GM12878 (cell line): ENCODE results near the gene TPPP. TPM values are rescaled to one million over a fixed set of nuclear protein-coding genes. Genes with fewer than 3 reads are reported as not detected.

Source experiments
- ATAC-seq: fragments of 200-7000 bp; cut with Tn5 transposase; 3 replicates; pipeline ENCODE4 v1.9.1; 2020; ENCODE audit warnings: mild to moderate bottlenecking, moderate library complexity
- BruUV-seq: library from RNA; stranded (reverse); fragments of 400-500 nt; replicated peaks from 2 replicates; lab custom pipeline; 2021; lab: Mats Ljungman, UMichigan
- CTCF ChIA-PET: fragments of 300-600 bp; sonication (Branson Sonifier 250); formaldehyde crosslinking; extraction: SDS; loops from one replicate; lab custom pipeline; 2021; ENCODE audit warnings: inconsistent platforms; lab: Yijun Ruan, JAX
- POLR2A ChIA-PET: fragments of 350-600 bp; formaldehyde crosslinking; extraction: SDS; loops from one replicate; lab custom pipeline; 2021; ENCODE audit warnings: inconsistent platforms; lab: Charles Lee
- RAD21 ChIA-PET: fragments of 300-600 bp; sonication (Branson Sonifier 250); formaldehyde crosslinking; loops from one replicate; lab custom pipeline; 2023; ENCODE audit warnings: antibody characterized with exemption; ENCODE audit not compliant: unreplicated experiment; lab: Charles Lee
- SMC1A ChIA-PET: fragments of 300-600 bp; sonication (Branson Sonifier 250); formaldehyde crosslinking; loops from one replicate; lab custom pipeline; 2023; ENCODE audit not compliant: unreplicated experiment, uncharacterized antibody; lab: Charles Lee
- DNase-seq: peaks from one replicate; pipeline ENCODE4 v3.0.0-alpha.2; 2011; ENCODE audit warnings: low read depth, low spot score
- FAIRE-seq: peaks from 3 replicates; lab custom pipeline; 2011; peaks lifted over from hg19 to GRCh38; lab: Jason Lieb, UNC
- H2AFZ ChIP-seq: 2 replicates; pipeline ENCODE4 v1.6.0; 2011; ENCODE audit warnings: low read depth, low read length, control low read depth; ENCODE audit not compliant: control insufficient read depth
- H3K27ac ChIP-seq: 2 replicates; pipeline ENCODE4 v1.5.1; 2011; ENCODE audit warnings: control low read depth; ENCODE audit not compliant: control insufficient read depth, insufficient read depth
- H3K27me3 ChIP-seq, 2 experiments: replicated peaks in 1 of 2; 2 replicates each; pipeline versions ENCODE4 v1.6.0 to v1.6.1; 2011; ENCODE audit warnings: low read length in 1 of 2; ENCODE audit not compliant: control insufficient read depth in 2 of 2, insufficient read depth in 2 of 2
- H3K36me3 ChIP-seq, 2 experiments: 2 replicates each; pipeline ENCODE4 v1.5.1; 2011; ENCODE audit warnings: low read length in 1 of 2; ENCODE audit not compliant: control insufficient read depth in 2 of 2, insufficient read depth in 2 of 2
- H3K4me1 ChIP-seq: 2 replicates; pipeline ENCODE4 v1.6.1; 2011; ENCODE audit warnings: mild to moderate bottlenecking, low read length, moderate library complexity, mixed read lengths; ENCODE audit not compliant: control insufficient read depth, insufficient read depth
- H3K4me2 ChIP-seq: 2 replicates; pipeline ENCODE4 v1.6.0; 2011; ENCODE audit warnings: control low read depth; ENCODE audit not compliant: control insufficient read depth, insufficient read depth
- H3K4me3 ChIP-seq: fragments of 200-600 bp; sonication (generic); 2 replicates; pipeline ENCODE4 v1.5.1; 2016
- H3K79me2 ChIP-seq: 2 replicates; pipeline ENCODE4 v1.6.0; 2011; ENCODE audit warnings: low read length; ENCODE audit not compliant: control insufficient read depth, insufficient read depth
- H3K9ac ChIP-seq: 2 replicates; pipeline ENCODE4 v1.8.0; 2011; ENCODE audit warnings: low read length, control low read depth, mixed read lengths; ENCODE audit not compliant: control insufficient read depth, insufficient read depth
- H3K9me3 ChIP-seq: replicated peaks from 3 replicates; pipeline ENCODE4 v1.5.1; 2011; ENCODE audit warnings: mild to moderate bottlenecking, low read length; ENCODE audit not compliant: control insufficient read depth, insufficient read depth
- H4K20me1 ChIP-seq: 2 replicates; pipeline ENCODE4 v1.6.0; 2011; ENCODE audit not compliant: control insufficient read depth, insufficient read depth
- ATF3 ChIP-seq: IDR thresholded peaks from 2 replicates; pipeline ENCODE4 v1.6.1; 2011; ENCODE audit warnings: low read depth, mild to moderate bottlenecking, low read length, moderate library complexity, borderline replicate concordance; ENCODE audit errors: extremely low read depth
- BHLHE40 ChIP-seq, 2 experiments: fragments of 450-650 bp in 1 of 2; IDR thresholded peaks; 2 replicates each; pipeline ENCODE4 v1.6.1; 2011 to 2017; ENCODE audit warnings: low read depth in 2 of 2, borderline replicate concordance in 1 of 2, improper control_type of control experiment in 1 of 2, low read length in 1 of 2, mild to moderate bottlenecking in 1 of 2
- EP300 ChIP-seq, 2 experiments: fragments of 150-350 bp in 1 of 2; IDR thresholded peaks; 2 replicates each; pipeline ENCODE4 v1.6.1; 2011 to 2012; ENCODE audit warnings: low read depth in 2 of 2, low read length in 2 of 2, borderline replicate concordance in 1 of 2, improper control_type of control experiment in 1 of 2, inconsistent platforms in 1 of 2; ENCODE audit not compliant: control insufficient read depth in 1 of 2
- IKZF1 ChIP-seq: fragments of 450-650 bp; conservative IDR thresholded peaks from 2 replicates; pipeline ENCODE4 v1.6.1; 2017; ENCODE audit warnings: antibody characterized with exemption, mild to moderate bottlenecking
- LARP7 ChIP-seq: fragments of 450-650 bp; IDR thresholded peaks from 2 replicates; pipeline ENCODE4 v1.6.1; 2017; ENCODE audit warnings: mild to moderate bottlenecking
- MEF2B ChIP-seq: fragments of 450-650 bp; IDR thresholded peaks from 2 replicates; pipeline ENCODE4 v1.6.1; 2018; ENCODE audit warnings: mild to moderate bottlenecking, moderate library complexity; ENCODE audit not compliant: partially characterized antibody, poor library complexity, severe bottlenecking
- POLR2A ChIP-seq: IDR thresholded peaks from 2 replicates; pipeline ENCODE4 v1.6.1; 2011; ENCODE audit warnings: low read depth, mild to moderate bottlenecking, low read length
- SIX5 ChIP-seq: IDR thresholded peaks from 2 replicates; pipeline ENCODE4 v1.6.1; 2011; ENCODE audit warnings: mild to moderate bottlenecking, low read depth, low read length, moderate library complexity; ENCODE audit not compliant: severe bottlenecking
- SMAD5 ChIP-seq: IDR thresholded peaks from 2 replicates; pipeline ENCODE4 v1.6.1; 2016; ENCODE audit warnings: antibody characterized with exemption, low read depth
- SMARCA5 ChIP-seq: fragments of 450-650 bp; IDR thresholded peaks from 2 replicates; pipeline ENCODE4 v1.6.1; 2017; ENCODE audit warnings: mild to moderate bottlenecking
- TAF1 ChIP-seq: IDR thresholded peaks from 2 replicates; pipeline ENCODE4 v1.6.1; 2011; ENCODE audit warnings: mild to moderate bottlenecking, low read depth, low read length, borderline replicate concordance
- TCF12 ChIP-seq: IDR thresholded peaks from 2 replicates; pipeline ENCODE4 v1.6.1; 2011; ENCODE audit warnings: low read depth, mild to moderate bottlenecking, low read length
- TCF3 ChIP-seq: IDR thresholded peaks from 2 replicates; pipeline ENCODE4 v1.6.1; 2012; ENCODE audit warnings: low read depth, mild to moderate bottlenecking, low read length, borderline replicate concordance; ENCODE audit not compliant: insufficient read depth
- ZNF384 ChIP-seq: IDR thresholded peaks from 2 replicates; pipeline ENCODE4 v1.6.1; 2012; ENCODE audit warnings: low read depth, mild to moderate bottlenecking, low read length, improper control_type of control experiment, borderline replicate concordance
- WGBS: methylation state at CpG from one replicate; pipeline ENCODE4 v1.1.6; 2016; ENCODE audit warnings: low lambda C conversion rate; ENCODE audit not compliant: insufficient replicate concordance, insufficient coverage; ENCODE audit errors: missing lambda C conversion rate; 5-methylcytosine and 5-hydroxymethylcytosine counted together
- in situ Hi-C: fragments of 300-500 bp; cut with MboI; formaldehyde crosslinking; loops from 9 replicates; pipeline ENCODE4 v1.14.3; 2018; ENCODE audit warnings: mixed read lengths
- intact Hi-C: fragments of 100-400 bp; cut with micrococcal nuclease; formaldehyde crosslinking; loops from one replicate; pipeline ENCODE4 v1.14.2; 2022; ENCODE audit not compliant: unreplicated experiment
- polyA plus RNA-seq, 11 experiments: library from polyadenylated mRNA; depleted of rRNA in 4 of 11; unstranded in 6 of 11; stranded (reverse) in 5 of 11; fragments of >200 nt; fragmentation: Nextera tagmentation in 4 of 11; fragmentation: Illumina TruSeq in 1 of 11; extraction: Ambion mirVana in 4 of 11; extraction: Trizol in 1 of 11; gene quantifications; 1 replicate in 1 of 11; 2 replicates in 10 of 11; pipeline versions ENCODE4 v1.2.1 to v1.2.3, GENCODE V29; 2011 to 2016; ENCODE audit warnings: inconsistent platforms in 2 of 11, missing spikeins in 2 of 11, low read depth in 1 of 11
- total RNA-seq, 4 experiments: library from RNA; depleted of rRNA in 3 of 4; stranded (reverse); fragments of >200 nt in 3 of 4; fragmentation: Illumina TruSeq in 1 of 4; extraction: Trizol in 1 of 4; gene quantifications; 2 replicates each; pipeline versions ENCODE4 v1.2.1 to v1.2.3, GENCODE V29; 2013 to 2021
- TF ChIP-seq, protein P1 (sequence below): IDR thresholded peaks from 2 replicates; pipeline ENCODE4 v1.6.1; 2011; ENCODE audit warnings: borderline replicate concordance, low read depth, mild to moderate bottlenecking, moderate library complexity, mixed read lengths, low read length; ENCODE audit not compliant: insufficient read depth; ENCODE audit errors: extremely low read length

TPPP gene
- total and polyA plus RNA-seq, 10 of the 15 experiments (the other 5 are each of a cell fraction or from before 2014, with no cell fraction given) = under 0.01 to 0.24 (median 0.04) TPM; not detected in 4

DNA sequence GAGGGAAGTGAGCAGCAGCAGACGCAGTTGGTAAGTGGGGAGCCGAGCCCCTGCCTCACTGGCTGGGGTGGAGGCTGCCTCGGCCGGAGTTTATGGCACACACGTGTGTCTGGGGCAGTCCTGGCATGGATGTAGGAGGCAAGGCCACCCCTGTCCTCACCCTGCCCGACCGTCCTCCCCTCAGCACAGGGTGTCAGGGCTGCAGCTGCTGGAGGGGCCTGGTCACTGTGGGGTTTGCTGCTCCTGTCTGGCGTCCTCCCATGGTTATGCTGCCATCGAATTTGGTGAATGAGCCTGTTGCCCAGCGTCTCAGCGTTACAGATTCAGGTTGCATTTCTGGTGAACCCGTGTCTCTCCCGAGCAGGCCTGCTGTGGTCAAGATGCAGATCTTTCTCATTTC, 48.6 kb downstream of the TPPP start:
- Histone ChIP-seq H3K79me2 (no peaks in the 10 kb centered on the region; the same call in 1 of the 2 replicates), H3K9ac (peak overlapping the region; percentile 3), H3K9me3 (no peaks in the 10 kb centered on the region; the same call in 2 of the 3 replicates), H3K4me2 (peak overlapping the region; percentile 44), H3K36me3 (peaks cover 0 to 33% of the 10 kb centered on the region in 2 experiments; a peak in 3 of 4 replicates), H3K27me3 (no peaks in the 10 kb centered on the region), H3K4me3 (no peak overlapping the region), H3K27ac (peak overlapping the region; percentile 46; the same call in 1 of the 2 replicates), H2AFZ (no peak overlapping the region)
- RAD21 ChIA-PET = no interaction called here
- CTCF ChIA-PET = no interaction called here
- 91% methylated on average over 13 of the region's 13 CpGs for WGBS
- SMC1A ChIA-PET = no interaction called here
- intact Hi-C loops (no loop called here), in situ Hi-C loops (no loop called here)
- DNase-seq (no peak), FAIRE-seq (no peak)
- POLR2A ChIA-PET = no interaction called here
- 0 out of 2 replicates have a peak, but pooled peaks have one; percentile 10 for TF ChIP-seq LARP7
- TF ChIP-seq TCF3 = no peak
- TF ChIP-seq, all 136 proteins: peak for 1
- Histone ChIP-seq H3K4me1 (peaks cover 13% of the 10 kb centered on the region), H4K20me1 (no peaks in the 10 kb centered on the region)
- peak; percentile 47 for ATAC-seq
- BruUV-seq = no TSS peak

DNA sequence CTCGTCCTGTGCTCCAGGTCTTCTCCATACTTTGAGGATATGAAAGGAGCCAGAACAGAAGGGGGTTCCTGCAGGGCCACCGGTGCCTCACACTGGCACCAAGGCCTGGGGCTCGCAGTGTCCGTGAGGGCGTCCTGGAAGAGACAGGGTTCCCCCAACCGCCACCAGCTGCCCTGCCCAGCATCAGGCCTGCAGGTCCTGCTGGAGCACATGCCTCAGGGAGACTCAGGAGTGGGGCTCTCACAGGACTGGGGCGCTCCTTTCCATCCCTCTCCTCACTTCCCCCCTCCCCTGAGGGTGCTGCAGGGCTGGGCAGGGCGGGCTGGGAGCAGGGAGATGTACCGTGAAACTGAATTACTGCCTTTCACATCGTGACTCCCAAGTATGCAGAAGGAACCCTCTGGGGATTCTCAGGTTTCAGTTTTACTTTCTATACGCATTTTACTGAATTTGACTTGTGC, 49.3 kb downstream of the TPPP start:
- RAD21 ChIA-PET = interaction anchor here (1.4 to 1.9 kb wide), 2 partner anchors 170 to 327 kb away, joined by 4 read pairs; no protein-coding TSS in a partner anchor
- peak; percentile 91 for ATAC-seq
- TF ChIP-seq, protein P1, sequence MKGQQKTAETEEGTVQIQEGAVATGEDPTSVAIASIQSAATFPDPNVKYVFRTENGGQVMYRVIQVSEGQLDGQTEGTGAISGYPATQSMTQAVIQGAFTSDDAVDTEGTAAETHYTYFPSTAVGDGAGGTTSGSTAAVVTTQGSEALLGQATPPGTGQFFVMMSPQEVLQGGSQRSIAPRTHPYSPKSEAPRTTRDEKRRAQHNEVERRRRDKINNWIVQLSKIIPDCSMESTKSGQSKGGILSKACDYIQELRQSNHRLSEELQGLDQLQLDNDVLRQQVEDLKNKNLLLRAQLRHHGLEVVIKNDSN = no peak
- TF ChIP-seq BHLHE40 (IDR thresholded peaks at IDR 0.05; ENCODE audit: borderline replicate concordance in 1 of 2, low read depth in 2 of 2, low read length in 1 of 2) (peak; percentile 2 to 52; a peak in 2 of 4 replicates), EP300 (IDR thresholded peaks at IDR 0.05; ENCODE audit: borderline replicate concordance in 1 of 2, control insufficient read depth in 1 of 2, low read depth in 2 of 2, low read length in 2 of 2) (peak in 1 of 2 experiments; percentile 24; a peak in 1 of 4 replicates), ATF3 (no peak), ZNF384 (no peak), MEF2B (peak; percentile 95), TCF12 (no peak), POLR2A (no peak), SMARCA5 (0 out of 2 replicates have a peak, but pooled peaks have one; percentile 30), TAF1 (no peak), IKZF1 (peak; percentile 69), SIX5 (no peak), SMAD5 (no peak)

More for the DNA sequence above, 49.3 kb downstream of the TPPP start:
- 35% methylated on average over 10 of the region's 11 CpGs for WGBS
- no TSS peak for BruUV-seq
- no peak overlapping the region; the same call in 1 of the 2 replicates for H2AFZ ChIP-seq
- H3K4me3 ChIP-seq = peak overlapping the region; percentile 5; the same call in 1 of the 2 replicates
- peak overlapping the region; percentile 46; the same call in 1 of the 2 replicates for H3K27ac ChIP-seq
- peaks cover 13% of the 10 kb centered on the region for H3K4me1 ChIP-seq
- SMC1A ChIA-PET = interaction anchor here (0.7 to 1.4 kb wide), 2 partner anchors 170 to 275 kb away, joined by 3 read pairs; no protein-coding TSS in a partner anchor
- POLR2A ChIA-PET = interaction anchor here (0.6 kb wide), 1 partner anchor 302 kb away, joined by 3 read pairs; no protein-coding TSS in a partner anchor
- H3K9ac ChIP-seq = no peak overlapping the region; the same call in 1 of the 2 replicates
- no peaks in the 10 kb centered on the region for H4K20me1 ChIP-seq
- H3K27me3 ChIP-seq = no peaks in the 10 kb centered on the region
- H3K4me2 ChIP-seq = peak overlapping the region; percentile 68
- no peaks in the 10 kb centered on the region; the same call in 2 of the 3 replicates for H3K9me3 ChIP-seq
- CTCF ChIA-PET = interaction anchor here (0.9 to 1.4 kb wide), 2 partner anchors 197 to 327 kb away, joined by 4 read pairs; no protein-coding TSS in a partner anchor
- intact Hi-C loops (no loop called here), in situ Hi-C loops (no loop called here)
- DNase-seq (peak; percentile 74), FAIRE-seq (peak; percentile 41)
- no peaks in the 10 kb centered on the region; the same call in 1 of the 2 replicates for H3K79me2 ChIP-seq
- peaks cover 0 to 38% of the 10 kb centered on the region in 2 experiments; a peak in 3 of 4 replicates for H3K36me3 ChIP-seq
